EH (cell line): Measurements from ENCODE around the gene COL5A2.

Experiments used
- DNase-seq: peaks from one replicate; pipeline ENCODE4 v3.0.0-alpha.2; 2015; ENCODE audit warnings: low read depth

COL5A2 gene

DNA sequence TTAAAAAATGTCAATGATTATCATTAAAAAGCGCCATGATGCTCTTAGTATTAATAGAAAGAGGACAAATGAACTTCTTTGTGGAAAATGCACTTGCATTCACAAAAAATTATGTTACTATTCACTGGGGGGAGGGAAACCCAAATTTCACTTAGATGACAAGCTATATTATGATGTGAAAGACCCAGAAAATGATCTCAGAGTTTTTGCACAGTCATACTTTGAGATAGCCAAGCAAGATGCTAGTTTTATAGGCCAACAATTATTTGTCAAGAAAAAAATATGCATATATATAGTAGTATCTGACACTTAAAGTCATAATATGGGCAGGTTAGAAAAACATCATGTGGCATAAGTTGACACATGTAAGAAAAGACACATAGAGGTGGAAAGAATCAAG, 31.6 kb downstream of the COL5A2 start:
- no peak for DNase-seq

DNA sequence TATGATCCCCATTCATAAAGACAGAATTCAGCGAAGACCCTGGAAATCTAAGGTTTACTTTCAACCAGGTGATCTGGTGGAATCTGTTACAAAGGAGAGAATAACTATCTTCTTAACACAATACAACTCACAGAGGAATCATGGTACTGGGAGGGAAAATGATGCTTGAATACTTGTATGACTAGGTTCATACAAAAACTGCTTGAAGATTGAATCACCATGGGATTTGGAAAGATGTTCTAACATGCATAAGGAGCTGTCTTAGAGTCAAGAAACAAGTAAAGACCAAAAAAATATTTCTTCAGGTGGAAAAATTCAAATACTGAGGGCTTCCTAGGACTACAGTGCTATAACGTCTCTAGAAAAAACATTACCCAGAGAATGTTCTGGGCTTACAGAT, 32.2 kb downstream of the COL5A2 start:
- peak; percentile 51 for DNase-seq

DNA sequence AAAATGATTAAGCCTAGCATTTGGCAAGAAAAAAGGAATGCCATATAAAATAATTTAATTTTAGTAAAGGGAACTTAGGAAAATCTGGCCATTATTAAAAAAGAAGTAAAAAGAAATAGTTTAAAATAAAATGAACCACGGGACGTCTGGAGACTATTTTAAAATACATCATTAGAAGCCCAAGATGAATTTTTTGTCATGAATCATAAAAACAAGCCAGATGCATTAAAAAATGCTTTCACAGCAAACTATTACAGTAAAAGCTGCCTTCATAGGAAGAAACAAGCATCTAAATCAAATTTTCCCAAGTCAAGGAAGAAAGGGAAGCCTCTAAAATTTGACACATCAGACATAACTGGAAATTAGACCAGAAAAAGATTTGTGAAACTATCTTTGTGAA, 33.0 kb downstream of the COL5A2 start:
- peak; percentile 67 for DNase-seq

DNA sequence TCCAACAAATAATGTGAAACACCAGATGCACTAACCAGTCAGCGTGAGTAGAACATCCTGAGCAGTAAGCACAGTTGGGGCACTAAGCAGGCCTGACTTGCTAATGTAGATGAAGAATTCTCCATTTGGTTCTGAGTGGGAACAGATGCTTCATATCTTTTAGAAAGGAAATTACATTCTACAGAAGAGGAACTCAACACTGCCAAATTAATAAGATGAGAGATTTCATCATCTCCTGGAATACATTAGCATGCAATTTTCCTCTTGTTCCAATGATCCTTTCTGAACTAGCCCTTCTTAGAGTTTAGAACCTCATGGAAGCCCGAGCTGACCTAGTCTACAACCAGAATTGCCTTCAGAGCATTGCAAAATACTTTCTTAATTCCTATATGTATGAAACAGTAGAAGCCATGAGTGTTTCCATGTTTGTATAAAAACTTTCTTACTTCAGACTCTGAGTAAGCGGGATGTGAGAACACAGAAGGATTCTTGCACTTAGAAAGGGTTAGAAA, 34.8 kb downstream of the COL5A2 start:
- peak; percentile 77 for DNase-seq

DNA sequence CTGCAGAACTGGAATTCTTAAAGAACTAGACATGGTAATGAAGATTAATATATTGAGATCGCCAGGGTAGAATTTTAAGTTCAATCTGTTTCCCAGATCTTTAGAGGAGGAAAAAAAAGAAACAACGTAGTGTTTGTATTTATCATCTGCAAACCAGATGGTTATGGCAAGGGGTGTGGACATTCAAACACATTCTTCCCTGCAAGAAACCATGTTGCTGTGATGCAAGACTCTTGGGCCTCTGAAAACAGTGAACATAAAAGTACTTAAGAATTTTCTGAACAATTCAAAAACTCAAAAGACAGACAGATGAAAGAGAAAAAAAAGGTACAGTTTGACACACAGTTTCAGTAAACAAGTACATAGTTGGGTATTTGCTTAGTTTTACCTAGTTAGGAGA, 35.6 kb downstream of the COL5A2 start:
- peak; percentile 80 for DNase-seq

DNA sequence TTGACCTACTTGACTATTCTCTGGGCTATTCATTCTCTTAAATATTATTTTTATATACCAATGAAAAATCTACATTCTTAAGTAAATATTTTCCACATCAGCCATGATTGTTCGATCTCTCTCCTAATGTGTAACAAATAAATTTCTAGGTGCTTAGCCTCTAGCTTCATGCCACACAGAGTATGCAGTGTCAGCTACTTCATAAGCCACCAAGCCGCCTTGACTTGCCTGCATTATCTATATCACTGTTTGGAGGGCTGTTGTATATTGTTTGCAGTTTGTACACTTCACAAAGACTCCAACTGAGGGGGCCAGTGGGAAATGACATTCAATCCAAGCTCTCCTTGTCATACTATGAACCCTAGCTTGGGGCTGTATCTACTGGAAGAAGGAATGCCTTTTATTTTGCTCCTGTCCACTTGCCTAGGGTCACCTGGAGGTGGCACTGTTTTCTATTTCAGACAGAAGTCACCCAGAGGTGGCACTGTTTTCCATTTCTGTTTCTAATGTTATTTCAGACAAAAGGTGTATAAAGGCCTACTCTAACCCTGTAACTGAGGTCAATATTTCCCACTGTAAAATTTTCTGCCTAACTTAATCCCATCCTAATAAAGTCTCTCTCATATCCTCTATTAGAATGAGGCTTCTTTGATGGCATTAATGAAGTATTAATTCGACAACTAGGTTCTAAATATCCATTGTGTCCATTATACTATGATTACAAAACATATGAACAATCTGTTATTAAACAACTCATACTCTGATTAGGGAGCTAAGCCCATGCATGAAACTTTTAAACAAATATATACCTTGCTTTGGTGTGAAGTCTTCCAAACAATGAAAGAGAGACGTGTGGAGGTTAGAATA, 36.4 kb downstream of the COL5A2 start:
- peak; percentile 53 for DNase-seq

DNA sequence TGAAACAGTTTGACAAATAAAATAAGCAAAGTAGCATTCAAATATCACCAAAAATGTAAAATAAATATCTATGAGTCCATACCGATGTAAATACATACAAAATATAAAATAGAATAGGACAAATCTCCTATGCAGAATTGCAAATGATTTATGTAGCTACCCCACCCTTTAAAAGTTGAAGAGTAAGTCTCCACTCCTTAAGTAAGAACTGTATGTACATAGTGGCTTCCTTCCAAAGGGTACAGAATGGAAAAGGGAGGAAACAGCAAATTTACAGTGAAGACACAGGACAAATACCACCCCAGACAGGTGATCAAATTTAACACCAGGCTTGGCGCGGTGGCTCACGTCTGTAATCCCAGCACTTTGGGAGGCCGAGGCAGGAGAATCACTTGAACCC, 40.8 kb downstream of the COL5A2 start:
- DNase-seq, result no peak

DNA sequence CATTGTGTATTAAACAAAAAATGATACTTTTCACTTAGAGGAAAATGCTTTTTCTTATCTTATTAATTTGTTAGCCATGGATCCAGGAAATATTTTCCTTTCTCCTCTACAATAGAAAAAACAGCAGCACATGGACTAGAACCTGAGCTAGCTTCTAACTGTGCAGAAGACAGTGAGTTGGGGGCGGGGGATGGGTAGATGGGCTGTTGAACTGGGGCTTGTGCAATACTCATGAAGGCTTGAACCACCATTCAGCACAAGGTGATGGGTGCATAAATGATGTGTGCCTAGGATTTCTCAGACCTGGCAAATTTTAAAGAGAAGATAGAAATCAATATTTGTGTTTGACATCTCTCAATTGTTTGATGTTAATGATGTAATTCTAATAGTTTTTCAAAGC, 42.0 kb downstream of the COL5A2 start:
- no peak for DNase-seq

DNA sequence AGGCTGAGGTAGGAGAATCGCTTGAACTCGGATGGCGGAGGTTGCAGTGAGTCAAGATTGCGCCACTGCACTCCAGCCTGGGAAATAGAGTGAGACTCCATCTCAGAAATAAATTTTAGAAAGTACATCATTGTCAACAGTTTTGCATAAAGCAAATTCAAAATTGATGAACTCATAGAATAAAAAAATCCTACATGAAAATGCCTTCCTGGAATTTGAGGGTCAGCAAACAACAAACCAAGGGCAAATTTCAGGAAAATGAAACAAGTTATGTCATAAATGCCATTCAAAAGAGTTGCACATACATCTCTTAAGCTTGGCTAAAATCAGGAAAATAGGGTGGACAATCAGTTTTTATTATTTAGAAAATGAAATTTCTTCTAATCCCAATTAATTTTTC, 45.1 kb downstream of the COL5A2 start:
- peak; percentile 39 for DNase-seq

DNA sequence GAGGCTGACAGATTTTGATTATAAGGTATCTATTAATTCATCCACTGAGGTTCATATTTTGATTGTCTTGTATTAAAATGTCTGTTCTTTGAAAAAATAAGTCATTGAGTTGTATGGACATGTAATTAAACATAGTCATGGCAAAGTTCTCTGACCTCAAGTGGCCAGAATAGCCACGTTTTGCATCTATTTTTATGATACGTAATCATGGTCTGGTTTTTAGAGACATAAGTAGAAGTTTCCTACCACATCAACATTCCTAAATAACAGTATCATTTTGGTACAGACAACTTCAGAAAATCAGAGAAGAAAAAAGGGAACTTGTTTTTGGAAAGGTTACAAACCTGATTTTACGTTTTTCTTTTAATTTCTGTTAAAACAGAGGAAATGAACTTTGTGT, 47.6 kb downstream of the COL5A2 start:
- peak; percentile 69 for DNase-seq

DNA sequence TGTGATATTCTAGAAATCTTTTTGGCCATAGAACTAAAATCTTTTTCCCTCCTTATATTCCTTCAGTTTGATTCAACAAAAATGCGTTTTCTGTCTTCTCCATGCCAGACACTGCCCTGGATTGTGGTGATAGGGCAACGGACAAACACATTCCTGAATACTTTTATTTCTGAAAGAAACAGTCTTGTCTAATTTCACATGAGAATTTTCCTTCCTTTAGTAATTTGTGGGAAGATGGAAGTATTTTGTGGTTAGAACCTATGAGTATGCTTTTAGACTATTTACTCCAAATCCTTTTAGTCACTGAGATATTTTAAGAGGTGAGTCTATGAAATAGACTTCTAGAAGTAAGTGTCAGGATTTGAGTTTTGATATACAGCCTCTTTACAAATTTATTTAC, 49.6 kb downstream of the COL5A2 start:
- DNase-seq, result peak; percentile 96

DNA sequence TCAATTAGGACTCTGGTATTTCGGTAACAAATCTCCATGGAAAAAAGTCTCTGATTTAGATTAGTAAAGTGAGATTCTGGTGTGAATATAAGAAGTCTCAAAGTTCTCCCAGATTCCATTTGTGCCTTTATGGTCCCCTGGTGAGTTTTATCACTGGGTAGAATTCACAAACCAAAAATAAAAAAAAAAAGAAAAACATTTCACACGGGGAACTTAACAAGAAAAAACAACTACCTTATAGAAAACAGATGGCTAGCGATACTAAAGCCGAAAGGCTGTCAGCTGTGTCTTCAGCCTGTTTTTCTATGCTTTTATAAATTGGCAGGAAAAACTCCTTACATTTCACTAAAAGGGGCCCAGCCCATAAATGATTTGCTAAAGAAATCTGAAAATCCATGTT, 50.6 kb downstream of the COL5A2 start:
- peak; percentile 76 for DNase-seq

DNA sequence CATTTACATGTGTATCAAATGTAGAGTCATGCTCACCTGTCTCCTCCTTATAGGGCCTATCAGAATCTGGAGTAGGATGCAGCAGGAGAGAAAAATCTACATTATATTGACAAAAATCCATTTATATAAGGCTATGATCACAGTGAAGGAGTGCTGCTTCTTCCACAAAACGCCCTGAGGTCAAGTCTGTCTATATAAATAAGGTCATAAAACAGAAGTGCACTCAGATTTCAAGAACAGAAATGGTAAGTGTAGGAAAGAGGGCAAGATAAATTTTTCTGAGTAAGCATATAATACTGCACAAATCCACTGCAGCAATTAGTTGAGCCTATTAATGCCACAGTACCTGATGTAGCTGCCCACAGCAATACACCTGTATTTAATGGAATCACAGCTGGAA, 51.8 kb downstream of the COL5A2 start:
- peak; percentile 55 for DNase-seq

DNA sequence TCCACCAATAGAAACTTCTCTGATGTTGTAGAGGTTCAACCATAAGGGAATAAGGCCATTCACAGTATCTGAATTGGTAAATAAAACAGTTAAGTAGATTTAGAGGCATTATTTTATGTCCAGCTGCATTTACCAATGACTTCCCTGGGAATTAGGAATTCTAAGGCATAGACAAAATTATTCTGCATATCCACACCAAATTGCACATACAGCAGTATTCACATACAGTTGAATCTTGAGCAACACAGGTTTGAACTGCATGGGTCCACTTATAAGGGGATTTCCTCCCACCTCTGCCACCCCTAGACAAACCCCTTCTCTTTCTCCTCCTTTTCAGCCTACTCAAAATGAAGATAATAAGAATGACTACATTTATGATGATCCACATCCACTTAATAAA, 54.4 kb downstream of the COL5A2 start:
- no peak for DNase-seq

DNA sequence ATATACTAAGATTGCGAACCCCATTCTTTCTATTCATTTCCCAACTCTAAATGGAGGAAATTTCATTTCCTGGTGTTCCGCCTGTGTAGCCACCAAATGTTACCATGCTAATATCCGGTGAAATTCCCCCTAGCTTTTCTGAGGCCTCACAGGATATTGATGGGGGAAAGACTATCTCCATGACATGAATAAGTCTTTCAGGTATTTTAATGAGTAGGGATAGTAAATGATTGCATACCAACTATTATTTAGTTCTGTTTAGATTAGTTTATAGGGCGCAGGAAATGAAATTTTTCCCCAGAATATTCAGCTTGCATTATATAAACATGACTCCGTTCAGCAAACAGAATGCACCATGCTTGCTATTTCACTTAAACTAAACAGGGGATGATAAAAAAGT, 55.4 kb downstream of the COL5A2 start:
- peak; percentile 85 for DNase-seq

DNA sequence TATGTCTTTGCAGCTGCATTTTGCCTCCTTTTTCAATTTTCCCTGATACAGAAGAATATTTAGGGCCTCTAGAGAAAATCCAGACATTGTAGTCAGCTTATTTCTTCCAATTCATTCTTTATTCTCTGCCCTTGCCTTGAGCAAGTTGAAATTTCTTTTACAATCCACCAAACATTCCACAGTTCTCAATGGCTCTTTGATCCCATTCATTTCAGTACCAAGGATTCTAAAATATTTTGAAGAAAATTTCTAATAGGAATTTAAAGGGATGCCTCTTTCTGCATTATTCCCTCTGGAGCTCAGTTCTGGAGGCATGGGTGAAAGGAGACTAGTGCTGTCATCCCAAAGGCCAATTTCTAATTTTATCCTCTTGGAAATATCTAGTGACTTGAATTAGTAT, 61.2 kb downstream of the COL5A2 start:
- no peak for DNase-seq

DNA sequence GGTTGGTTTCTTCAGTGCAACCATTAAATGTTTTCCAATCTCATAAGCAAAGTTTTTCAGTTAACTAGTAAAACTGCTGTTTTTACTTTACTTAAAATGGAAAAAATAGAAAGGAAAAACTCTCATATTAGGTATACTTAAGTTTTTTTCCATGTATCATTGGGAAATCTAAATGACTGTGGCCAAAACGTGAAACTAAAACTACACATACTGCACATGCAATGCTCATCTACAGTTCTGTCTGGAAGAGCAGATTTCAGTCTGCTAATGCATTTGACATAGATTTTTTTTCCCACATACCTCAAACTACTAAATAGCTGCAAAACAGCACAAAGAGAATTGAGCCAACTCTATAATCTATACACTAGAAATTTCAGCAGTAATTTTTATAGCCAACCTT, 62.6 kb downstream of the COL5A2 start:
- DNase-seq, result peak; percentile 36

DNA sequence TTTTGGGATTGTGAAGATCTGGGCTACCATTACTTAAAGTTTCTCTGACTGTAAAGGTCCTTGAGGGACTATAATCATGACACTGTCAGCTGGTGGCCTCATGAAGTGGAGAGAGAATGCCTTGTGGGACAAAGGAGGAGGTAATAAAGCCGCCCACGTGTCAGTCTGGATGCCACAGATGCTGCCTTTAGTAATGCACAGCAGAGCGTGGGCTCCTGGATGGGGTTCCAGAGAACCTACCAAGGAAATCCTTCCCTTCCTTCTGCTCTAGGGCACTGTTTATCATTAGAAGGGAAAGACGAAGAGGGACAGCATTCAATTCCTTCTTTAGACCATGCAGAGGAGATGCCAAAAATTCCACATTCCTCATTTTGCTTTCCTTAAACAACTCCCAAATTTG, 63.5 kb downstream of the COL5A2 start:
- peak; percentile 59 for DNase-seq

DNA sequence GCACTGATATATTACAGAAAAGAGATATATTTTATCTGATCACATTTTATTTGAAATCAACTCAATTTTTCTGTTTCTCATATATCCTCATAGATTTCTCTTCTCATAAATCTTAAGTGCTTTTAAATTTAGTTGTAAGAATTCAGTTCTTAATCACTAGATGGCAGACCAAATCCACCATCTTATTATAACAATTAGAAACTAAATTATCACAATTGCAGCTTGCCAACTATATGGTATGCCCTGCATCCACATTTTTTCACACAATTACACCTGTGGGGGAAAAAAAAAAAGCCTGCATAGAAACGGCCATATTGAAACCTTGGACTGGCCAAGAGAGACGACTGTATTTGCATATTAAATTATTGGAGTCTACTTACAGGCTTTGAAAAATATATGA, 64.4 kb downstream of the COL5A2 start:
- peak; percentile 43 for DNase-seq

DNA sequence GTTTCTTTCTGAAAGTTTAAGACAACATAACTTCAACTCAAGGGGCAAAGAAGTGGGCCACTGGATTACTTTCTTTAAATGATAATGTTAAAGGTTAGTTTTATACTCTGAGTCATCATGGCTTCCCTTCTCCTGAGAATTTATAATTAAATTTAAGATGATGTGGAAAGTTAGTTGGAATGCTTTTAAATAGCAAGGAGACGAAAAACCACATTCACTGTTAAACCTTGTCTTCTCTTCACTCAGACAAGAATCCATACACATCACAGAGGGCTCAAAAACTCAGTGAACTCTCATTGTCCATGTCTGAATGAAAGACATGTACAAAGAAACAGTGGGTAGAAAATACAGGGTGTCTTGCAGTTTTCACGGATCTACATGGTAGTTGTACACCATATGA, 65.6 kb downstream of the COL5A2 start:
- peak; percentile 77 for DNase-seq

DNA sequence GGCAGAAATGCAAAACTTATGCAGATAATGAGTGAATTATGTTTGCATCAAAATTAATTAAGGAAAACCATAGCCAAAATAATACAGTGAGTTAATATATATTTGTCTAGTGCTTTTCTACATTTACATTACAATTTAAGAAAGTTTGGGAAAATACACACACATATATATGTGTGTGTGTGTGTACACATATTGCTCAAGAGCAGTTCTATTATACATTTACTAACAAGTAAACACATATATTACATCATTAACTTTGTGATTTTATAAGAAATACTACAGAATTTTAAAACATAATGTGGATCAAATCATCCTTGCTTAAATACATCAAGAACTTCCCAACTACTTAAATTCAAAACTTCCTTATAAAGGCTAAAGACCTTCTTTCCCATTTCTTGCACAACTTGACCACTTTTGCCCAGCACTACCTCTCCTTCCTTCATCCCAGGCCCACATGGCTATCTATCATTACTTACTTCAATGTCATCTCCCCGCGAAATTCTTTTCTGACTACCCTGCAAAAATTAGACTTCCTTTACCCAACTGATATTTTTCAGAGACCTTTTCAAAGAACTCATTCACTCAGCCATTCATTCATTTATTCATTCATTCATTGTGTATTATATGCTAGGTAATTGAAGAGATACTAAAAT, 68.4 kb downstream of the COL5A2 start:
- no peak for DNase-seq

DNA sequence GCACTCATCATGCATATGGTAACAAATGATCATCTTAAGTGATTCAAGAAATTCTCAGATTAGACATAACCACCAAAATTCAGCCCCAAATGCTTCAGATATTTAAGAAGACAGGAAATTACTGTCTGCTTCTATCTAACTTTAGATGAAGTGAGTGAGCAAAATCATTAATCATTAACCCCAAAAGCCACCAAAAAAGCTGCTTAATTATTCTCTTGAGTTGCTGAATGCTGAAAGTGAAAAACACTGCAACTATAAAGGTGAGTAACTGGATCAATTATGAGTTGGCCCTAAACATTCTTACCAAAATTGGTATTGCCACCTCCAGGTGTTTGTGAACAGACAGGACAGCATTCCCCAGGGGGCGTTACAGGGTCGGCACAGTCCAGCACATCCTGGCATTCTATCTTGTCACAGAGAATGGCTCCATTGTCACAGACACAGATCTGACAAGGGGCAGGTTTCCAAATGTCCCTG, 69.6 kb downstream of the COL5A2 start:
- peak; percentile 59 for DNase-seq

DNA sequence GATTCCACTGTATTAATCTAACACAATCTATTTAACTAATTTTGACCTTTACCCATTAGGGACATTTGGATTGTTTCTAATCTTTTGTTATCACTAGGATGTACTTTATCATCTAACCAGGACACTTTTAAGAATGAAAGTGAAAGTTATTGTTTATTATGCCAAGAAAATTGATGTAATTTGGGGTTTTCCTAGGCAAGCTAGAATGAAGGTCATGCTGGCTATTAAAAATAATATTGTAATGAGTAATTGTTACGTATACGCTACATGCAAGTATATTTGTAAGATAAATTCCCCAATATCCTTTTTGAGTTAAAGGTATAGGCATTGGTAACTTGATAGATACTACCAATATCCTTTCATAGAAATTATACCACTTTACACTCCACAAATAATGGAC, 74.6 kb downstream of the COL5A2 start:
- peak; percentile 38 for DNase-seq
